Esophagus squamous epithelium (tissue), 5 donors: ENCODE results near the gene OR1K1. TPM values are rescaled to one million over a fixed set of nuclear protein-coding genes. Genes with fewer than 3 reads are reported as not detected.

Source experiments
- DNase-seq: peaks from one replicate; lab custom pipeline; 2025; lab: John Stamatoyannopoulos, UW
- H3K27ac ChIP-seq, 4 donors: fragments of 200-600 bp; sonication (generic); one replicate each; pipeline ENCODE4 v1.5.1; 2016 to 2019; ENCODE audit warnings: mild to moderate bottlenecking in 1 of 4
- H3K27me3 ChIP-seq, 4 donors: fragments of 200-600 bp; sonication (generic); 1 replicate in 3 of 4; 2 replicates in 1 of 4; pipeline versions ENCODE4 v1.5.1 to v1.6.0; 2017 to 2021; ENCODE audit warnings: antibody characterized with exemption in 1 of 4
- H3K36me3 ChIP-seq, 3 donors: fragments of 200-600 bp; sonication (generic); one replicate each; pipeline ENCODE4 v1.5.1; 2016 to 2019
- H3K4me1 ChIP-seq, 3 donors: fragments of 200-600 bp; sonication (generic); one replicate each; pipeline ENCODE4 v1.5.1; 2017 to 2019
- H3K4me3 ChIP-seq, 4 donors: fragments of 200-600 bp; sonication (generic); 1 replicate in 3 of 4; 2 replicates in 1 of 4; pipeline ENCODE4 v1.5.1; 2016 to 2019; ENCODE audit warnings: mild to moderate bottlenecking in 2 of 4, moderate library complexity in 1 of 4
- H3K9me3 ChIP-seq, 3 donors: fragments of 200-600 bp; sonication (generic); one replicate each; pipeline ENCODE4 v1.5.1; 2016 to 2019
- CTCF ChIP-seq, 6 experiments: fragments of 450-650 bp in 4 of 6; fragments of 200-600 bp in 2 of 6; sonication (generic) in 2 of 6; IDR thresholded peaks; one replicate each; pipeline ENCODE4 v1.5.1; 2016 to 2019; ENCODE audit warnings: antibody characterized with exemption in 6 of 6, mild to moderate bottlenecking in 4 of 6, moderate library complexity in 4 of 6
- POLR2A ChIP-seq, 4 donors: fragments of 450-650 bp; IDR thresholded peaks; one replicate each; pipeline ENCODE4 v1.6.1; 2017; ENCODE audit warnings: antibody characterized with exemption in 4 of 4, mild to moderate bottlenecking in 4 of 4, moderate library complexity in 3 of 4
- WGBS, 2 donors: methylation state at CpG; one replicate each; pipeline ENCODE4 v1.1.5; 2018; 5-methylcytosine and 5-hydroxymethylcytosine counted together
- intact Hi-C: fragments of 100-400 bp; cut with DNase I; formaldehyde crosslinking; loops from one replicate; pipeline ENCODE4 v1.15.0; 2022
- total RNA-seq, 4 donors: library from RNA; depleted of rRNA; stranded (reverse); fragments of >200 nt; gene quantifications; one replicate each; pipeline ENCODE4 v1.1.0, GENCODE V29; 2016
- donor health status: DM: yes; HTN: yes; CAD: no.

OR1K1 gene
- total RNA-seq, 4 donors from 2014 or later = not detected

- Histone ChIP-seq H3K9me3 (no peaks in the 10 kb centered on the region), H3K27ac (no peak overlapping the region), H3K27me3 (no peaks in the 10 kb centered on the region), H3K4me1 (no peaks in the 10 kb centered on the region), H3K36me3 (no peaks in the 10 kb centered on the region), H3K4me3 (no peak overlapping the region)
- intact Hi-C loops = no loop called here
- 82 to 83% methylated on average over 2 of the region's 4 CpGs for WGBS, 2 donors
- TF ChIP-seq CTCF (IDR thresholded peaks at IDR 0.05) (no peak), POLR2A (IDR thresholded peaks at IDR 0.05) (no peak)
- DNase-seq = no peak
These were observed 13.6 kb upstream of the OR1K1 start for GRCh38 chr9:122786338-122786737.

- no peaks in the 10 kb centered on the region for H3K9me3 ChIP-seq
- no peak within 1 kb of the TSS for H3K27ac ChIP-seq
- DNase-seq = no peak
- intact Hi-C loops = no loop called here
- TF ChIP-seq POLR2A (IDR thresholded peaks at IDR 0.05) = no peak
- TF ChIP-seq CTCF (IDR thresholded peaks at IDR 0.05) = no peak
- no peaks in the 10 kb centered on the region for H3K27me3 ChIP-seq
- WGBS, 2 donors = 88 to 89% methylated on average over 9 to 11 of the region's 12 CpGs
- H3K36me3 ChIP-seq = no peaks in the 10 kb centered on the region
- no peaks in the 10 kb centered on the region for H3K4me1 ChIP-seq
- no peak within 1 kb of the TSS for H3K4me3 ChIP-seq
These were observed 11.1 kb upstream of the OR1K1 start, which contains the start of gene OR5C1 for GRCh38 chr9:122788831-122789230. Gene OR5C1 (plus strand): TSS chr9:122788933. CDS start chr9:122788933, 0 bp downstream.

- intact Hi-C loops = no loop called here
- no peaks in the 10 kb centered on the region for H3K36me3 ChIP-seq
- no peaks in the 10 kb centered on the region for H3K9me3 ChIP-seq
- no peak overlapping the region for H3K4me3 ChIP-seq
- H3K27ac ChIP-seq = no peak overlapping the region
- H3K4me1 ChIP-seq = no peaks in the 10 kb centered on the region
- no peaks in the 10 kb centered on the region for H3K27me3 ChIP-seq
- 92 to 96% methylated on average over 24 to 26 of the region's 28 CpGs for WGBS, 2 donors
- DNase-seq = no peak
- no peak for TF ChIP-seq POLR2A (IDR thresholded peaks at IDR 0.05)
- TF ChIP-seq CTCF (IDR thresholded peaks at IDR 0.05) = no peak
These were observed 10.5 kb upstream of the OR1K1 start for GRCh38 chr9:122789256-122790046.

- WGBS, 2 donors = 78 to 88% methylated on average over 5 of the region's 5 CpGs
- intact Hi-C loops = no loop called here
- TF ChIP-seq CTCF (IDR thresholded peaks at IDR 0.05) = no peak
- TF ChIP-seq POLR2A (IDR thresholded peaks at IDR 0.05) = no peak
- H3K27me3 ChIP-seq = no peaks in the 10 kb centered on the region
- no peaks in the 10 kb centered on the region for H3K36me3 ChIP-seq
- no peak overlapping the region for H3K4me3 ChIP-seq
- H3K4me1 ChIP-seq = no peaks in the 10 kb centered on the region
- H3K27ac ChIP-seq = no peak overlapping the region
- H3K9me3 ChIP-seq = no peaks in the 10 kb centered on the region
- DNase-seq = no peak
These were observed 7.9 kb upstream of the OR1K1 start for GRCh38 chr9:122791872-122792669.
